ENCODE data around the gene GUCY2C.

Gene GUCY2C

DNA sequence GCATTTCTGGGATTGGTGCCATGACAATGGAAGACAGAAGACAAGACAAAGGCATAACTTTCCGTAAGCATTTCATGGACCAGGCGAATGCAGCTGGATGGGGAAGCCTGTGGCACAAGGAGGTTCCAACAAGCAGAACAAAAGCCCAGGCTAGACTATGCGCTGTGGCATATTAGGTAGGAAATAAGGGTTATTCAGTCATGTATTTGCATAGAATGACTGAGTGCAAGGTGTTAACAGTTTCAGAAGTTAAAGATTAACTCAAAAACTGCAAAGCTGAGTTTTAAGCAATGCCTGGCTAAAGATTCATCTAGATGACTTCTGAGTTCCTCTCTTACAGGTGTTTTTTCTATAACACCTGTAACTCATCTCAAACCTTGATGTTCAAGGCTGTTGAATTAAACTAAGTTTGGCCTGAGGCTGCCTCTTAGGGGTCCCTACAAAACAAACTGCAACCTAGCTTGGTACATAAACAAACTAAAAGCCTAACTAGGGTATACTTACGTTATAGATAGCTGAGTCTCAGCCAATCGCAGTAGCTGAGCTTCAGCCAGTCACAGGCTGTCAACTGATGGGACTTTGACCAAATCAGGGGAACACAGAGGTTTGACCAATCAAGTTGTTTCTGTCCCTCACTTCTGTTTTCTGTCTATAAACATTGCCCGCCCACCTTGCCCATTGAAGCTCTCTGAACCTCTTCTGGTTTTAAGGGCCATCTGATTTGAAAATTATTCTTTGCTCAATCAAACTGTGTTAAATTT is 76.5 kb downstream of the GUCY2C start:
- DNase-seq, result no peak

DNA sequence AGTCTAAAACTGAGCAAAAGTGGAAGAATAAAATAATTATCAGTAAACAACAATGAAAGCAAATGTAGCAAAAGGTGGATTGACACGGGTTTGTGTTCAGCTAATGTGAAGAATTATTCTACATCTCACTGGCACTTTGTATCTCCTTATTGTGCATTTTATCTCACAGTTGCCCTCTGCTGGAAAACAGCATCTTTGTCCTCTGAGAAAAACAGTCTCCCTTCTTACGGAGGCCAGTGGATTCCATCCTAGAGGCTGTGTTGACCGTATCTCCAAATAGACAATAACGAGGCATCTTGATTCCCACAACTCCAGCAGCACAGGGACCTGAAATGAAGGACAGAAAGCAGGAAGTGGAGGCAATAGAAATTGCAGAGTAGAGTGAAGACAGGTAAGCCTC is 77.4 kb downstream of the GUCY2C start:
- no peak for DNase-seq

DNA sequence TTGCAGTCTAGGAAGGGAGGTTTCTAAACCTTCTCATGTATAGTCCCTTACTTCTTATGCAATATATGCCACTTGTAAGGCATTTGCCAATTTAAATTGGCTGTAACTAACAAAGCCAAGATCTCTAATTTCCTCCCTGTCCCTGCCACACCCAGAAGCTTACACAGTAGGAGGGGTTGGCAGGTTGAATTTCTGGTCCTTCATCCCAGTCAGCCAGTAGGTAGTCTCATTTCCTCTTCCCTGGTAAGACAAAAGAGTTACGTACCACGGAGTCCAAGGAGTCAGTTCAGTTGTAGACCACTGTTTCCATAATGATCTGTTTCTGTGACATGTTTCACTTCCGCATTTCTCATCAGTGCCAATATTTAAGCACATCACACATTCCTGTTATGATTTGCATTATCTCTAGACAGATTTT is 81.7 kb downstream of the GUCY2C start:
- no peak for DNase-seq

DNA sequence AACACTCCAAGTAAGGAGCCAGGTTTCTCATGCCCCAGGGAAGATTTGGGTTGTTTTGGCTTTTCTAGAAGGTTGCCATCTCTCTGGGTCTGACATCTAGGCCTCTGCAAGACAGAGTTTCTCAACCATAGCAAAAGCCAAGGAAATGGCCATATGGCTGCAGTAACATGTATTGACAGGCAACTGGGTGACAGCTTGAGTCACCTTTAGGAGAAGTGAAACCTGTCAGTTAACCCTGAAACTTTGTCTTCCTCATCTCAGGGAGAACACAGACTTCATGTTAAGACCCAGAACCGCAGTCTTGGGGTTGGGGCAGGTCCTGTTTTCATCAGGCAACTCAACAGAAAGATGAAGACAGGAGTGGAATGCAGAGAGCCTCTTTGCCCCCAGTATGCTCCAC is 82.7 kb downstream of the GUCY2C start:
- DNase-seq, result no peak

DNA sequence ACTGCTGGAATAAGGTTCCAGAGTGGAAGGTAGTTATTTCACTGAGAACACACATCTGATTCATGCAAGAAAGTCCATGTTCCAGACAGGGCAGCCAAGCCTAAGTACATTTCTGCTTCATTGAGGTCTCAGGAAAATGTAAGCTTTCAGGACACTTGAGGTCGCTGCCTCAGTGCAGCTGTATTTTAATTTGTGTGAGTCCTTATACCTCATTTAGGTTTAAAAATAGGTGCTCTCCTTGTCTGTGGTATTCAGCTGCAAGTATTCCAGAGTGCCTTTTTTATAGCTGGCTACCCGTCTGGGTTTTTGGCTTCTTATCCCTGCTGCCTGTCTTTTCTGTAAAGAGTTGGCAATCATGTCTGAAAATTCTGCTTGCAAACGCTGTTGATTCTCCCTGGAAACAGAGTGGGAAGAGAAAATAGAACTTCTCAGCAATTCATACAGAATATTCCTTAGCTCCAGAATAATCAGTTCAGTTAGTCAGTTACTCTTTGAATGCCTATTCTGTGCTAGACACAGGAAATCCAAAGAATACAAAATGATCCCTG is 83.4 kb downstream of the GUCY2C start:
- no peak for DNase-seq

DNA sequence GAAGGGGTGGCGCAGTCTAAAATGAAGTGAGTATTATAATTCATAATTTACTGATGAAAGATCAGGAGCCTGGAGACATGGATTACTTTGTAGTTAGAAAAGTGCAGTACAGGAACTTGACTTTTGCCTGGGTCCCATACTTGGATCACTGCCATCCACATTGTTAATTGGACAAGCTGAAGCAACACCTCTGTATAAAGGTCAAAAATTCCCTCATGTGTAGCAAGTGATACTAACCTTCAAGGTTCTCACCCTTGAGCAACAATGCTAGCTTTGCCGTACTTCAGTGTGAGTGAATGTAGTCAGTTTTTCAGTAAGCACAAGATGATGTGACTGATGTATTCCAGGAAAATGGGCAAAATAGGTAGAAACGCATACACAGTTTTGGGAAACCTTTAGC is 84.1 kb downstream of the GUCY2C start:
- no peak for DNase-seq

DNA sequence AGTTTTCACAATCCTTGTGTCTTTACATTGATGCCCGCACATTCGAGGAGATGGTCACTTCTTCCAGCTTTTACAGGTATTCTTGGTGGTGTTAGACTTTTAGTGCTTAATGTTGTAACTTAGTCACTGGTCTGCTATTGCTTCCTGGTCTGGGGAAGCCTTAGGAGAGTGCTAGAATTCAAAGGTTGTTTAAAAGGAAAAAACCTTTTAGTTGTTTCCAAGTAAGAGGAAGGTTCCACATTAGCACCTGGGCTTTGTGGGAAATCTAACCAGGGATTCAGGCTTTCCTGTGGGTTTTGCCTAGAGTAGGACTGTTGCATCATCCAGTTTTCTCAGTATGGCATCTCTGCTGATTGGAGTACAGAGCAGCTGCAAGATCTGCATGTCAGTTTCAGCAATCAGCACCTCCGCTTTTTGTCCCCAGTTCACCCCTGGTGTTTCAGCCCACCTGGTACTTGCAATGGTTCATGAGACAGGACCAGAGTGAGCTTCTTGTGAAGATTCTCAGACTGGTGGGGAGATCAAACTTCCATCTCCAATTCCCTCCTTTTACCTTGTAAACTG is 84.7 kb downstream of the GUCY2C start:
- DNase-seq, result no peak

DNA sequence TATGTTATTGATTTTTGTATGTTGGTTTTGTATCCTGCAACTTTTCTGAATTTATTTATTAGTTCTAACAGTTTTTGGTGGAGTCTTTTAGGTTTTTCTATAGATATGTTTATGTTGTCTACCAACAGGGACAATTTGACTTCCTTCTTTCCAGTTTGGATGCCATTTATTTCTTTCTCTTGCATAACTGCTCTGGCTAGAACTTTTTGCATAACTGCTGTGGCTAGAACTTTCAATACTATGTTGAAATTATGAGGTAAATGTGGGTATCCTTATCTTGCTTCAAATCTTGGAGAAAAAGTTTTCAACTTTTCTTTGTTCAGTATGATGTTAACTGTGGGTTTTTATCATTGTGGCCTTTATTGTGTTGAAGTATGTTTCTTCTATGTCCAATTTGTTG is 88.8 kb downstream of the GUCY2C start:
- DNase-seq, result no peak

DNA sequence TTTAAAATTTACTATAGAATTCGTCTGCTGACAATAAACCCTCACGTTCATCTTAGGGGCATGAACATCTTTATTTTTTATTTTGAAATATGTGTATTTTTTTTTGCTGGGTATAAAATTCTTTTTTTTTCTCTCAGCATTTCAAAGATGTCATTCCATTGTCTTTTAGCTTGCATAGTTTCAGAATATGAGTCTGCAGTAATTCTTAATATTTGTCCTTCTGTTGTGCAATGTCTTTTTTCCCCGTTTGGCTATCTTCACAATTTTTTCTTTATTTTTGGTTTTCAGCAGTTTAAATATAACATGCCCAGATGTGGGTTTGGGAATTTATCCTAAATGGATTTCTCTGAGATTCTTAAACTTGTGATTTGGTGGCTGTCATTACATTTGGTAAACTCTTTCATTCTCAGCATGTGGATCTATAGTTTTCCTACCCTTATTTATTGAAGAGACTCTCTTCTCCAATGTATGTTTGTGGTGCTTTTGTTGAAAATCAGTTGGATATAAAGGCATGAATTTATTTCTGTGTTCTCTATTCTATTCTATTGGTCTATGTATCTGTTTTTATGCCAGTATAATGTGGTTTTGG is 90.9 kb downstream of the GUCY2C start:
- DNase-seq, result no peak

DNA sequence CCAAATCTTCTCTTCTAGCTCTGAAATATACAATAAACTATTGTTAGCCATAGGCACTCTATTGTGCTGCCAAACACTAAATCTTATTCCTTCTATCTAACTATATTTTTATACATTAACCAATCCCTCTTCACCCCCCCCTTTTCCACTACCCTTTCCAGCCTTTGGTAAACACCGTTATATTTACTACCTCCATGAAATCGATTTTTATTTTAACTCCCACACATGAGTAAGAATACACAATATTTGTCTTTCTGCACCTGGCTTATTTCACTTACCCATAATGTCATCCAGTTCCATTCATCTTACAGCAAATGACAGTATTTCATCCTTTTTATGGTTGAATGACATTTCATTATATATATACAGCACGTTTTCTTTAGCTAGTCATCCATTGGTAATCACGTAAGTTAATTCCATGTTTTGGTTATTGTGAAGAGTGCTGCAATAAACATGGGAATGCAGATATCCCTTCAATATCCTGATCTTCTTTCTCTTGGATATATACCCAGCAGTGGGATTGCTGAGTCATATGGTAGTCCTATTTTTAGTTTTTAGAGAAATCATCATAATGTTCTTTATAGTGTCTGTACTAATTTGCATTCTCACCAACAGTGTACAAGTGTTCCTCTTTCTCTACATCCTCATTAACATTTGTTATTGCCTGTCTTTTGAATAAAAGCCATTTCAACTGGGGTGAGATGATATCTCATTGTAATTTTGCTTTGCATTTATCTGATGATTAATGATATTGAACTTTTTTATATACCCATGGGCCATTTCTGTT is 94.5 kb downstream of the GUCY2C start:
- no peak for DNase-seq

DNA sequence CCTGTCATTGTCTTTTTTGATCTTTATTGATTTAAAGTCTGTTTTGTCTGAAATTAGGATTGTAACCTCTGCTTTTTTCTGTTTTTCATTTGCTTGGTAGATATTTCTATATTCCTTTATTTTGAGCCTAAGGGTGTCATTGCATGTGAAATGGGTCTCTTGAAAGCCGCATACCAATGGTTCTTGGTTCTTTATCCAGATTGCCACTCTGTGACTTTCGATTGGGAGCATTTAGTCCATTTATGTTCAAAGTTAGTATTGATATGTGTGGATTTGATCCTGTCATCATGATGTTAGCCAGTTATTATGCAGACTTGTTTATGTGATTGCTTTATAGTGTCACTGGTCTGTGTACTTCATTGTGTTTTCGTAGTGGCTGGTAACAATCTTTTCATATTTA is 98.9 kb downstream of the GUCY2C start:
- no peak for DNase-seq

DNA sequence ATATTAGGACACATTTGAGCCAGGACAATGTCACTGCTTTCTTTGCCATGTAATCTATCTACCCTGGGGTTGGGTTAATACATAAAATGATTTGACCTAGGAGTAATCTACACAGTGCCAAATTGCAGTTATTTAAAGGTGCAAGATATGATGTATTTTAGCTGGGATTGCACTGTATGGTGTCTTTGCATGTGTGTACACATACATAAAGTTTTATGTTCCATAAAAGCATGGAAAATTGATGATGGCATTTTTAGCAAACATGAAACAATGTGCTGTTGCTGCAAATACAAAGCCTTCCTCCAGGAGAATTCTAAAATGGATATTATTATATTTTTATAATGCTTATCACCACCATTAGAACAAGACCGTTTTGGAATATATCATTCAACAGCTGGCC is 104.7 kb downstream of the GUCY2C start:
- no peak for DNase-seq

DNA sequence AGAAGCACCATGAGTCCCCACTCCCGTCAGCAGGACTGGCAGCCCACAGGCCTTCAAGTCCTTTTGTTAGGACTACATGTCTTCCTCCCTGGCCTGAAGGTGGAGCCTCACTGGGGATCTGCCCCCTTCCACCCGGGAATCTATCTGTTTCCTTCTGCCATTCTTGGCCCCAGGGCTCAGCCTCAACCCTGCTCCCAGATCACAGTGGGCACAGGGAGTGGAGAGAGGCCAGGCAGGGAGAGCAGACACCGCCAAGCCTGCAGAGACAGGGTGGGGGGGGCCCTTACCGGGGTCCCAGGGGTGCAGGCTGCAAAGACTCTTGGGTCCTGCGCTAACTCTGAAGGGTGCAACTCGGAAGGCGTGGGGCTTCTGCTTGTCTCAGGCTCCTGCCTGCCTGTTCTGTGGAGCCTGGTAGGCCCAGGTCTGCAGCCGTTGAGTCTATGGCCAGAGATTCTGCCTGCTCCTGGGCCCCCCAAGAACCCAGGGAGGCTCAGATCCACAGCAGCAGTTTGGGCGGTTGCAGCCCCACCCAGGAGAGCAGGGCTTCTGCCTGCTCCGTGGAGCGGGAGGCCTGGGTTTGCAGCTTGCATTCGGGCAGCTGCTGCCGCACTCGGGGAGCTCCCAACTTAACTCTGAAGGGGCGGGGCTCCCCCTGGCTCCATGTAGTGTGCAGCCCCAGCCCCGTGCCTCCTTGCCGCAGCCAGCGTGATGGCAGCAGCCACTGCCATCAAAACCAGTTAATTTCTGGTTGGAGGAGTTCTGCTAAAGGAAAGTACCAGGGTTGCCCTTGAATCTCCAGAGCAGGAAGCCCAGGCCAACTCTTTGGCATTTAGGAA is 107.0 kb downstream of the GUCY2C start:
- no peak for DNase-seq

DNA sequence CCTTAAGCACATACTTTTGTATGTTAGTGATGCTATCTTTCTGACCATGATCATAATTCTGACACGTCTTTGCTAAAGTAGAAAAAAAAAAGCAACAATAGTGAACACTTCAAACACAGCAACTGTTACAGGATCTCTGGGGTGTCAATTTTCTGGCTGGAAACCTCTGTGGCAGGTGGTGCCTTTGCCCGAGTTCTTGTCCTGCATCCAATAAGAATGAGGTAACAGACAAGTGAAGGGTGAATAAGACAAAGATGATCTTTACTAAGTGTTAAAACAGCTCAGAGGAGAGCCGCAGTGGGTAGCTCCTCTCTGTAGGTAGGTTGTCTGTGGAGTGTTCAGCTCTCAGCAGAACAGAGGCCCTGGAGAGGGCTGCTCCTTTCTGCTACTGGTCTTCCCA is 107.8 kb downstream of the GUCY2C start:
- no peak for DNase-seq

DNA sequence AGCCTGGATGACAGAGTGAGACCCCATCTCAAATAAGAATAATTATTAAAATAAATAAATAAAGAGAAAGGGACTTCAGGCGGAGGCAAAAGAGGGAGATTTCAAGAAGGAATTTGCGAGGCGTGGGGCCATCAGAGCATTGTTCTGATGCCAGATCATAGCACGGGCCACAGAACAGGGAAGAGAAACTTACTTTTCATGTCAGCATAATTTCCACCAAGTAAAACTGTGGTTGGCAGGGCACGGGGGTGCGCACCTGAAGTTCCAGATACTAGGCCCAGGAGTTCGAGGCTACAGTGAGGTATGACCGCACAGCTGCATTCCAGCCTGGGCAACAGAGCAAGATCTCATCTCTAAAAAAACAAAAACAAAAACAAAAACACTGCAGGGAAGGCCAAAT is 117.8 kb downstream of the GUCY2C start:
- no peak for DNase-seq

DNA sequence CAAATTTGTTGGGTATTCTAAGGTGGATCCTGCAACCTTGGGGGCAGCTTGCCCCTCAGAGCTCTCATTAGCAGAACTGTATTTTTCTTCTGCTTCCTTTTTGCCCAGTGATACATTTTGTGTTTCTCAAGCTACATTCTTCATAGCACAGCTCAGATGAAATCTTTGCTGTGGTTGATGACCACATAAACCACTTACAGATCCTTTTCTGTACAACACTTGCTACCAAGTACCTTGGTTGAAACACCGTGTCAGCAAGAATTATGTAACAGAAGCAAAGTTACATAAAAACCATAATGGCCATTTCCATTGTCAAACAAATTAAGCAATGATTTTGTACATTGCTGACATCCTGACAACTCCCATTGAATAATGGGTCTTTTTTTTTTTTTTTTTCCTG is 119.1 kb downstream of the GUCY2C start:
- DNase-seq, result no peak

DNA sequence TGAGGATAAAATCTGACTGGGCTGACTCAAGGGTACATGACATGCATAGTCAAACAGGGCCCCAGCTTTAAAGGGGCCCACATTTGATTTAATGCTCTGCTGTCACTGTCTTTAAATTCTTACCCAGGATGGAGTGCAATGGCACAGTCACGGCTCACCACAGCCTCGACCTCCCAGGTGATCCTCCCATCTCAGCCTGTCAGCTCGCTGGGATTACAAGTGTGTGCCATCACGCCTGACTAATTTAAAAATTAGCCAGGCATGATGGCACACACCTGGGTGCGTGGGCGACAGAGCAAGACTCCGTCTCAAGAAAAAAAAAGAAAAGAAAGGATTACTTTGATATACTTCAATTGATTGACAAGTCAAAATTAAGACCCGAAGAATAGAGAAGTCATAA is 119.5 kb downstream of the GUCY2C start:
- DNase-seq, result no peak

DNA sequence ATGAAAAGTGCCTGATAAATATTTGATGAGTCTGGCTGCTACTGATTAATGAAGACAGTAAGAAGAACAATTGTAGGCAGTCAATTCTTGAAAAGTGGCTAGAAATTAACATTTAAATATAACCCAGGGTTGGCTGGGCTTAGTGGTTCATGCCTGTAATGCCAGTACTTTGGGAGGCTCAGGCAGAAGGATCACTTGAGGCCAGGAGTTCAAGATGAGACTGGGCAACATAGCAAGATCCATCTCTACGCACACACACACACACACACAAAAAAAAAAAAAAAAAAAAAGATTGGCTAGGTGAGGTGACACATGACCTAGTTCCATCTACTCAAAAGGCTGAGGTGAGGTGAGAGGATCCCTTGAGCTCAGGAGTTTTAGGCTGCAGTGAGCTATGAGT is 120.8 kb downstream of the GUCY2C start:
- no peak for DNase-seq

DNA sequence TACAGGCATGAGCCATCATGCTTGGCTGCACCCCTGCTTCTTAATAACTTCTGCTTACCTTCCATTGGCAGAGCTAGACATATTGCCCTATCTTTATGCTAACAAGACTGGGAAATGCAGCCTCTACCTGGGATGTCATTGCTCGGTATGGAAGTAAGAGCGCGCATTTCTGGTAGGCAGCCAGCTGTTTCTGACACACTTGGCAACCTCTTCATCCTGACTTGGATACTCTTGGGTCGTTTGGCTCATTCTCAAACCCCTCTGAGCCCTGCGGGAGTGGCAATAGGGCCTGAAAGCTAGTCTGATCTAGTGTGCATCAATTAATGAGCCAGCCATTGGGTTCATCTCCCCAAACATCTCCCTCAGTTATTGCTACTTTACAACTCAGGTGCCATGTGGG is 123.3 kb downstream of the GUCY2C start:
- no peak for DNase-seq

DNA sequence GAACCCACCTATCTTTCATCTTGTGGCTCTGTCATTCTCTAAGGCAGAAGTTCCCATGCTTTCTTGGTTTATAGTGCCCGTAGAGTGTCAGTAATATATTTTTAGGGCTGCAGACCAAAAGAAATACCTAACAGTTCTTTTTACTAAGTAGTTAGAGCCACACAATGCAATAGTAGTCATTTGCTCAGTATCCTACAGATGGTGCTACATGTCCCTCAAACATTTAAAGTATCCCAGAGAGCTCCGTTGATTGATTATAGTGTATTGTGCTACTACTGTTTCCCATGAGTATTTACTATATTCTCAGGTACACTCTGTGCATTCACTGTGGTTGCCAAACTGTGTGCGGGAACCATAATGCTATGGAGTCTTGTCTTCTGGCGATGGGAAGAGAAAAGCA is 124.0 kb downstream of the GUCY2C start:
- DNase-seq, result no peak

DNA sequence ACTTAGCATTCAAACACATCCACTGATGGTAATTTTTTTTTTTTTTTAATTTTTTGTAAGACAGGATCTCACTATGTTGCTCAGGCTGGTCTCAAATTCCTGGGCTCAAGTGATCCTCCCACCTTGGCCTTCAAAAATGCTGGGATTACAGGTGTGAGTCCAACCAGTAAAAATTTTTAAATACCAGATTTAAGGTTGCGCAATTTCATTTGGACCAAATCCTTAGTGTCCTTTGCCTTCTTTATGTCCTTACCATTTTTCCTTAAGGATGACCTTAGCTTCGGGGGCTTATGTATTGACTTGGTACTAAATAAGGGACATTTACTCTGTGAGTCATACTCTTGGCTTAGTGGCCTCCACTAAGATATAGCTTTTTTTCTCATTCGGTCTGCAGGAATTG is 124.6 kb downstream of the GUCY2C start:
- no peak for DNase-seq

DNA sequence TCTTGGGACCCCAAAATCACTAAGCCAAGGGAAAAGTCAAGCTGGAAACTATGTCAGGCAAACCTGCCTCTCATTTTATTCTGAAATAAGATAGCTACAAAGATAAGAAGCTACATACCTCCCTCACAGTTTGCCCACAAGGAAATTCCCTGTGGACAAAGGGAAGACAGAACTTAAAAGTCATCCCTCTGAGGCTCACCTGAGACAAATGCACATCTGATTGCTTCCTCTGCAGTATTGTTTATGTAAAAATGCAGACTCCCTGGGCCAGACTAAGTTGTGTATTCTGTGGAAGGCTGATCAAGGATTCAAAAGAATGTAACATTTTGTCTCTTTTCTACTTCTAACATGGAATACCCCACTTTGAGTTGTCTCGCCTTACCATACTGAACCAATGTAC is 126.2 kb downstream of the GUCY2C start:
- DNase-seq, result no peak

Measured in NCI-H2171 (cell line).